K562 (cell line): ENCODE measurements around the gene ACER1.

Experiments
- HDAC6 ChIP-seq: IDR thresholded peaks from 2 replicates; pipeline ENCODE4 v1.6.1; 2012; ENCODE audit warnings: low read depth, mild to moderate bottlenecking, control low read depth, inconsistent platforms, low read length, moderate library complexity
- PHF8 ChIP-seq: fragments of 200-600 bp; sonication (generic); IDR thresholded peaks from 2 replicates; pipeline ENCODE4 v1.6.1; 2012; ENCODE audit warnings: mixed run types, mild to moderate bottlenecking, inconsistent platforms, low read length, moderate library complexity, borderline replicate concordance
- POLR2A ChIP-seq: fragments of 450-650 bp; conservative IDR thresholded peaks from 2 replicates; pipeline ENCODE4 v1.6.1; 2016
- RBM17 ChIP-seq: fragments of 200-400 bp; formaldehyde crosslinking; IDR thresholded peaks from 2 replicates; pipeline ENCODE4 v1.6.1; 2017; ENCODE audit warnings: low read depth, mild to moderate bottlenecking, low read length, borderline replicate concordance
- TAF1 ChIP-seq: IDR thresholded peaks from 2 replicates; pipeline ENCODE4 v1.6.1; 2011; ENCODE audit warnings: mild to moderate bottlenecking, low read length, moderate library complexity; ENCODE audit not compliant: insufficient read depth, control insufficient read depth, severe bottlenecking; ENCODE audit errors: extremely low read depth
- ZFX ChIP-seq: sonication (generic); formaldehyde crosslinking; IDR thresholded peaks from 2 replicates; pipeline ENCODE4 v1.8.0; 2022; ENCODE audit warnings: mild to moderate bottlenecking, missing genetic modification reagents, moderate library complexity
- ZNF232 ChIP-seq: sonication (generic); formaldehyde crosslinking; IDR thresholded peaks from 2 replicates; pipeline ENCODE4 v1.8.0; 2022; ENCODE audit warnings: mild to moderate bottlenecking, missing genetic modification reagents
- TF ChIP-seq, protein P1 (sequence below), 3 experiments: IDR thresholded peaks in 2 of 3; conservative IDR thresholded peaks in 1 of 3; 2 replicates each; pipeline ENCODE4 v1.5.1; 2011 to 2012; ENCODE audit warnings: low read length in 3 of 3, mild to moderate bottlenecking in 3 of 3, control low read depth in 2 of 3, improper control_type of control experiment in 1 of 3, inconsistent platforms in 1 of 3, low read depth in 1 of 3, mixed read lengths in 1 of 3, moderate library complexity in 1 of 3; ENCODE audit not compliant: insufficient read depth in 2 of 3
- TF ChIP-seq, protein P2 (sequence below): IDR thresholded peaks from 3 replicates; pipeline ENCODE4 v1.6.1; 2011; ENCODE audit warnings: borderline replicate concordance, mild to moderate bottlenecking, moderate library complexity; ENCODE audit not compliant: insufficient read length; ENCODE audit errors: extremely low read depth
- TF ChIP-seq, protein P3 (sequence below), 2 experiments: fragments of 450-650 bp; formaldehyde crosslinking in 1 of 2; IDR thresholded peaks; 2 replicates each; pipeline versions ENCODE4 v1.4.0 to v1.6.1; 2014 to 2020; ENCODE audit warnings: mild to moderate bottlenecking in 2 of 2, borderline replicate concordance in 1 of 2, low read depth in 1 of 2

DNA sequence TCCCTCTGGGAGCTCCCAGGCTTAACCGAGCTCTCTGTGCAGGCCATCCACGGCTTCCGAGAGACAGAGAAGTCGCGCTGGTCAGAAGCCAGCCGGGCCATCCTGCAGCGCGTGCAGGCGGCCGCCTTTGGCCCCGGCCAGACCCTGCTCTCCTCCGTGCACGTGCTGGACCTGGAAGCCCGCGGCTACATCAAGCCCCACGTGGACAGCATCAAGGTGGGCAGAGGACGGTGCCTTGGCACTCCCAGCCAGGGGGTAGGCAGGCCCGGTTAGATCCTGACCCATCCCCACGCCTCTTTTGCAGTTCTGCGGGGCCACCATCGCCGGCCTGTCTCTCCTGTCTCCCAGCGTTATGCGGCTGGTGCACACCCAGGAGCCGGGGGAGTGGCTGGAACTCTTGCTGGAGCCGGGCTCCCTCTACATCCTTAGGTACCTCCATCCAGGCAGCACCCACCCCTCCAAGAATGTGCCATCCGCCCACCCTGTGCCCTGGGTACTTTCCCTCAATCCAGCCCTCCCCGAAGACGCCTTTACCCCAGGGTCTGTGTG lies 40.8 kb upstream of the ACER1 start:
- TF ChIP-seq TAF1, result no peak
- TF ChIP-seq, protein P1, sequence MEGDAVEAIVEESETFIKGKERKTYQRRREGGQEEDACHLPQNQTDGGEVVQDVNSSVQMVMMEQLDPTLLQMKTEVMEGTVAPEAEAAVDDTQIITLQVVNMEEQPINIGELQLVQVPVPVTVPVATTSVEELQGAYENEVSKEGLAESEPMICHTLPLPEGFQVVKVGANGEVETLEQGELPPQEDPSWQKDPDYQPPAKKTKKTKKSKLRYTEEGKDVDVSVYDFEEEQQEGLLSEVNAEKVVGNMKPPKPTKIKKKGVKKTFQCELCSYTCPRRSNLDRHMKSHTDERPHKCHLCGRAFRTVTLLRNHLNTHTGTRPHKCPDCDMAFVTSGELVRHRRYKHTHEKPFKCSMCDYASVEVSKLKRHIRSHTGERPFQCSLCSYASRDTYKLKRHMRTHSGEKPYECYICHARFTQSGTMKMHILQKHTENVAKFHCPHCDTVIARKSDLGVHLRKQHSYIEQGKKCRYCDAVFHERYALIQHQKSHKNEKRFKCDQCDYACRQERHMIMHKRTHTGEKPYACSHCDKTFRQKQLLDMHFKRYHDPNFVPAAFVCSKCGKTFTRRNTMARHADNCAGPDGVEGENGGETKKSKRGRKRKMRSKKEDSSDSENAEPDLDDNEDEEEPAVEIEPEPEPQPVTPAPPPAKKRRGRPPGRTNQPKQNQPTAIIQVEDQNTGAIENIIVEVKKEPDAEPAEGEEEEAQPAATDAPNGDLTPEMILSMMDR (IDR thresholded peaks at IDR 0.05 in 2 of 3, conservative IDR thresholded peaks at IDR 0.05 in 1 of 3; ENCODE audit: insufficient read depth in 2 of 3, low read depth in 1 of 3, low read length in 3 of 3), result no peak
- TF ChIP-seq POLR2A, result no peak
- no peak for TF ChIP-seq HDAC6
- TF ChIP-seq PHF8, result no peak
- TF ChIP-seq, protein P2, sequence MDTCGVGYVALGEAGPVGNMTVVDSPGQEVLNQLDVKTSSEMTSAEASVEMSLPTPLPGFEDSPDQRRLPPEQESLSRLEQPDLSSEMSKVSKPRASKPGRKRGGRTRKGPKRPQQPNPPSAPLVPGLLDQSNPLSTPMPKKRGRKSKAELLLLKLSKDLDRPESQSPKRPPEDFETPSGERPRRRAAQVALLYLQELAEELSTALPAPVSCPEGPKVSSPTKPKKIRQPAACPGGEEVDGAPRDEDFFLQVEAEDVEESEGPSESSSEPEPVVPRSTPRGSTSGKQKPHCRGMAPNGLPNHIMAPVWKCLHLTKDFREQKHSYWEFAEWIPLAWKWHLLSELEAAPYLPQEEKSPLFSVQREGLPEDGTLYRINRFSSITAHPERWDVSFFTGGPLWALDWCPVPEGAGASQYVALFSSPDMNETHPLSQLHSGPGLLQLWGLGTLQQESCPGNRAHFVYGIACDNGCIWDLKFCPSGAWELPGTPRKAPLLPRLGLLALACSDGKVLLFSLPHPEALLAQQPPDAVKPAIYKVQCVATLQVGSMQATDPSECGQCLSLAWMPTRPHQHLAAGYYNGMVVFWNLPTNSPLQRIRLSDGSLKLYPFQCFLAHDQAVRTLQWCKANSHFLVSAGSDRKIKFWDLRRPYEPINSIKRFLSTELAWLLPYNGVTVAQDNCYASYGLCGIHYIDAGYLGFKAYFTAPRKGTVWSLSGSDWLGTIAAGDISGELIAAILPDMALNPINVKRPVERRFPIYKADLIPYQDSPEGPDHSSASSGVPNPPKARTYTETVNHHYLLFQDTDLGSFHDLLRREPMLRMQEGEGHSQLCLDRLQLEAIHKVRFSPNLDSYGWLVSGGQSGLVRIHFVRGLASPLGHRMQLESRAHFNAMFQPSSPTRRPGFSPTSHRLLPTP, result no peak
- TF ChIP-seq, protein P3, sequence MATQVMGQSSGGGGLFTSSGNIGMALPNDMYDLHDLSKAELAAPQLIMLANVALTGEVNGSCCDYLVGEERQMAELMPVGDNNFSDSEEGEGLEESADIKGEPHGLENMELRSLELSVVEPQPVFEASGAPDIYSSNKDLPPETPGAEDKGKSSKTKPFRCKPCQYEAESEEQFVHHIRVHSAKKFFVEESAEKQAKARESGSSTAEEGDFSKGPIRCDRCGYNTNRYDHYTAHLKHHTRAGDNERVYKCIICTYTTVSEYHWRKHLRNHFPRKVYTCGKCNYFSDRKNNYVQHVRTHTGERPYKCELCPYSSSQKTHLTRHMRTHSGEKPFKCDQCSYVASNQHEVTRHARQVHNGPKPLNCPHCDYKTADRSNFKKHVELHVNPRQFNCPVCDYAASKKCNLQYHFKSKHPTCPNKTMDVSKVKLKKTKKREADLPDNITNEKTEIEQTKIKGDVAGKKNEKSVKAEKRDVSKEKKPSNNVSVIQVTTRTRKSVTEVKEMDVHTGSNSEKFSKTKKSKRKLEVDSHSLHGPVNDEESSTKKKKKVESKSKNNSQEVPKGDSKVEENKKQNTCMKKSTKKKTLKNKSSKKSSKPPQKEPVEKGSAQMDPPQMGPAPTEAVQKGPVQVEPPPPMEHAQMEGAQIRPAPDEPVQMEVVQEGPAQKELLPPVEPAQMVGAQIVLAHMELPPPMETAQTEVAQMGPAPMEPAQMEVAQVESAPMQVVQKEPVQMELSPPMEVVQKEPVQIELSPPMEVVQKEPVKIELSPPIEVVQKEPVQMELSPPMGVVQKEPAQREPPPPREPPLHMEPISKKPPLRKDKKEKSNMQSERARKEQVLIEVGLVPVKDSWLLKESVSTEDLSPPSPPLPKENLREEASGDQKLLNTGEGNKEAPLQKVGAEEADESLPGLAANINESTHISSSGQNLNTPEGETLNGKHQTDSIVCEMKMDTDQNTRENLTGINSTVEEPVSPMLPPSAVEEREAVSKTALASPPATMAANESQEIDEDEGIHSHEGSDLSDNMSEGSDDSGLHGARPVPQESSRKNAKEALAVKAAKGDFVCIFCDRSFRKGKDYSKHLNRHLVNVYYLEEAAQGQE (IDR thresholded peaks at IDR 0.05; ENCODE audit: borderline replicate concordance), result no peak
- TF ChIP-seq, protein P3 (CRISPR knock-in tag; IDR thresholded peaks at IDR 0.05; ENCODE audit: low read depth), result no peak
- no peak for TF ChIP-seq RBM17
- TF ChIP-seq ZNF232 (CRISPR knock-in tag), result no peak
- no peak for TF ChIP-seq ZFX (CRISPR knock-in tag)
